ENCODE data around the gene GRIA1. TPM values are rescaled to one million over a fixed set of nuclear protein-coding genes. Genes with fewer than 3 reads are reported as not detected.

GRIA1 gene
- total and polyA plus RNA-seq, 10 of the 15 experiments (the other 5 are each of a cell fraction or from before 2014, with no cell fraction given), result 0.04 to 0.18 (median 0.04) TPM; not detected in 7

DNA sequence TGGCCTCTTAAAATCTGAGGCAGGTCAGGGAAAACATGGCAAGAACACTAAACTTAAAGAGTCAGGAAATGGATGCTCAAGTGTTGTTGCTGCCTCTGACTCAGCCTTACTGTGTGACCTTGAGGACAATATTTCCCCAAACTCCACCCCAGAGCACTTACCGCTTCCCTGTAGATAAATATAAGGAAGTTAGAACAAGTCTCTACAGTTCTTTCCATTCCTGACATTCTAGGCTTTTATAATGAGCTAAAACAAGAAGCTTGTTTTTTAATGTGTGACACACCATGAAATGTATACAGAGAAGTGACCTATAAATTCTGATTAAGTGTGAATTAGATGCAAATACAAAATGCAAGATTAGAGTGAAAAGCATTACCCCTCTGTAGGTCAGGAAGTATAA is 129.3 kb downstream of the GRIA1 start:
- SMC1A ChIA-PET (ENCODE audit: uncharacterized antibody, unreplicated experiment), result interaction anchor here (1.5 kb wide), 1 partner anchor 11 kb away, joined by 4 read pairs; no protein-coding TSS in a partner anchor
- no peak for FAIRE-seq
- WGBS (ENCODE audit: insufficient coverage, insufficient replicate concordance, low lambda C conversion rate, missing lambda C conversion rate), result 4% methylated on average over 1 of the region's 1 CpG

DNA sequence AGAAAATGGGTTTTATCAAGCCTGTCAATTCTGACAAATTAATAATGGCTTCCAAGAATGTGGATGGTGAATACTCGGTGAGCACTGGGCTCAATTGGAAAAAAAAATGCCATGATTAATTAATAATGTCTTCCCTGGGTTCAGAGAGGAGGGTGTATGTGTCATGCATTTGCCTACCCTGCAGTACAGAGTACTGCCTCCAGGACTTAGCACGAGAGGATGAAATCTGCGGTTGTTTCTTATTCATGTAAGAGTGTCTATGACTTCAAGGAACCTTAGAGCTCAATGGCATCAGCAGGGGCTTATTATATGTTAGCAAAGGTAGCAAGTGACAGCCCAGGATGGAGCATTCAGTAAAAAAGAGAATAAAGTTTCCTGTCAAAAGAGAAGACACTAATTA is 132.7 kb downstream of the GRIA1 start:
- BruUV-seq (replicated peaks), result no TSS peak
- no peak for FAIRE-seq
- H3K4me2 ChIP-seq (ENCODE audit: control insufficient read depth, insufficient read depth), result no peak overlapping the region
- no peaks in the 10 kb centered on the region for H3K4me1 ChIP-seq (ENCODE audit: control insufficient read depth, insufficient read depth, low read length)
- no peak overlapping the region for H3K27ac ChIP-seq (ENCODE audit: control insufficient read depth, insufficient read depth)
- H2AFZ ChIP-seq (ENCODE audit: control insufficient read depth, low read depth, low read length), result no peak overlapping the region
- in situ Hi-C loops (cut with MboI), result no loop called here
- no peak for DNase-seq (ENCODE audit: low read depth, low spot score)
- intact Hi-C loops (cut with micrococcal nuclease; ENCODE audit: unreplicated experiment), result no loop called here
- ChIA-PET POLR2A (no interaction called here), RAD21 (ENCODE audit: unreplicated experiment) (no interaction called here), CTCF (interaction anchor here (1.5 kb wide), 1 partner anchor 12 kb away, joined by 5 read pairs; no protein-coding TSS in a partner anchor), SMC1A (ENCODE audit: uncharacterized antibody, unreplicated experiment) (no interaction called here)
- no peaks in the 10 kb centered on the region for H3K9me3 ChIP-seq (replicated peaks; ENCODE audit: control insufficient read depth, insufficient read depth, low read length)
- no peak; the same call in 2 of the 3 replicates for ATAC-seq
- no peak overlapping the region for H3K4me3 ChIP-seq
- 43% methylated on average over 3 of the region's 3 CpGs for WGBS (ENCODE audit: insufficient coverage, insufficient replicate concordance, low lambda C conversion rate, missing lambda C conversion rate)
- H3K27me3 ChIP-seq (replicated peaks in 1 of 2; ENCODE audit: control insufficient read depth in 2 of 2, insufficient read depth in 2 of 2, low read length in 1 of 2), result no peaks in the 10 kb centered on the region
- no peaks in the 10 kb centered on the region for H3K79me2 ChIP-seq (ENCODE audit: control insufficient read depth, insufficient read depth, low read length)
- no peak overlapping the region for H3K9ac ChIP-seq (ENCODE audit: control insufficient read depth, insufficient read depth, low read length)
- no peaks in the 10 kb centered on the region for H4K20me1 ChIP-seq (ENCODE audit: control insufficient read depth, insufficient read depth)
- no peaks in the 10 kb centered on the region for H3K36me3 ChIP-seq (ENCODE audit: control insufficient read depth in 2 of 2, insufficient read depth in 2 of 2, low read length in 1 of 2)
- TF ChIP-seq, protein P1, sequence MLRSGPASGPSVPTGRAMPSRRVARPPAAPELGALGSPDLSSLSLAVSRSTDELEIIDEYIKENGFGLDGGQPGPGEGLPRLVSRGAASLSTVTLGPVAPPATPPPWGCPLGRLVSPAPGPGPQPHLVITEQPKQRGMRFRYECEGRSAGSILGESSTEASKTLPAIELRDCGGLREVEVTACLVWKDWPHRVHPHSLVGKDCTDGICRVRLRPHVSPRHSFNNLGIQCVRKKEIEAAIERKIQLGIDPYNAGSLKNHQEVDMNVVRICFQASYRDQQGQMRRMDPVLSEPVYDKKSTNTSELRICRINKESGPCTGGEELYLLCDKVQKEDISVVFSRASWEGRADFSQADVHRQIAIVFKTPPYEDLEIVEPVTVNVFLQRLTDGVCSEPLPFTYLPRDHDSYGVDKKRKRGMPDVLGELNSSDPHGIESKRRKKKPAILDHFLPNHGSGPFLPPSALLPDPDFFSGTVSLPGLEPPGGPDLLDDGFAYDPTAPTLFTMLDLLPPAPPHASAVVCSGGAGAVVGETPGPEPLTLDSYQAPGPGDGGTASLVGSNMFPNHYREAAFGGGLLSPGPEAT (IDR thresholded peaks at IDR 0.05; ENCODE audit: low read depth), result no peak
- TF ChIP-seq GABPA (IDR thresholded peaks at IDR 0.05; ENCODE audit: low read depth) (no peak), ZNF24 (IDR thresholded peaks at IDR 0.05) (no peak), E4F1 (IDR thresholded peaks at IDR 0.05; ENCODE audit: borderline replicate concordance, partially characterized antibody) (no peak), SMC3 (IDR thresholded peaks at IDR 0.05; ENCODE audit: borderline replicate concordance, low read length) (no peak), CREM (IDR thresholded peaks at IDR 0.05; ENCODE audit: low read depth) (no peak), MLLT1 (IDR thresholded peaks at IDR 0.05) (no peak), MTA2 (IDR thresholded peaks at IDR 0.05; ENCODE audit: low read depth) (no peak), RCOR1 (conservative IDR thresholded peaks at IDR 0.05; ENCODE audit: low read depth, low read length) (no peak)

More for the DNA sequence above, 129.3 kb downstream of the GRIA1 start:
- in situ Hi-C loops (cut with MboI), result no loop called here
- Histone ChIP-seq H3K4me2 (ENCODE audit: control insufficient read depth, insufficient read depth) (no peak overlapping the region), H2AFZ (ENCODE audit: control insufficient read depth, low read depth, low read length) (no peak overlapping the region), H3K4me3 (no peak overlapping the region), H3K9me3 (replicated peaks; ENCODE audit: control insufficient read depth, insufficient read depth, low read length) (no peaks in the 10 kb centered on the region), H3K27ac (ENCODE audit: control insufficient read depth, insufficient read depth) (no peak overlapping the region), H3K27me3 (replicated peaks in 1 of 2; ENCODE audit: control insufficient read depth in 2 of 2, insufficient read depth in 2 of 2, low read length in 1 of 2) (no peaks in the 10 kb centered on the region), H3K4me1 (ENCODE audit: control insufficient read depth, insufficient read depth, low read length) (no peaks in the 10 kb centered on the region), H3K36me3 (ENCODE audit: control insufficient read depth in 2 of 2, insufficient read depth in 2 of 2, low read length in 1 of 2) (no peaks in the 10 kb centered on the region), H3K9ac (ENCODE audit: control insufficient read depth, insufficient read depth, low read length) (no peak overlapping the region), H4K20me1 (ENCODE audit: control insufficient read depth, insufficient read depth) (no peaks in the 10 kb centered on the region), H3K79me2 (ENCODE audit: control insufficient read depth, insufficient read depth, low read length) (no peaks in the 10 kb centered on the region)
- ChIA-PET RAD21 (ENCODE audit: unreplicated experiment) (no interaction called here), POLR2A (no interaction called here), CTCF (no interaction called here)
- BruUV-seq (replicated peaks), result no TSS peak
- ATAC-seq (no peak), DNase-seq (ENCODE audit: low read depth, low spot score) (no peak)
- no peak for TF ChIP-seq CEBPB (IDR thresholded peaks at IDR 0.05; ENCODE audit: borderline replicate concordance in 1 of 2, low read depth in 2 of 2, low read length in 2 of 2)
- TF ChIP-seq GATAD2B (conservative IDR thresholded peaks at IDR 0.05; ENCODE audit: low read depth), result no peak
- no peak for TF ChIP-seq RBBP5 (conservative IDR thresholded peaks at IDR 0.05)
- no peak for TF ChIP-seq ATF3 (IDR thresholded peaks at IDR 0.05; ENCODE audit: borderline replicate concordance, extremely low read depth, low read depth, low read length)
- intact Hi-C loops (cut with micrococcal nuclease; ENCODE audit: unreplicated experiment), result no loop called here

Data from GM12878 (cell line).